ENCODE data around the gene HBB. TPM values are rescaled to one million over a fixed set of nuclear protein-coding genes. Genes with fewer than 3 reads are reported as not detected.
A peak's percentile ranks its signal among the peaks of the same experiment; 100 is the strongest.

Gene HBB
- total and polyA plus RNA-seq, 10 donors, result 107 to 40,257 (median 2,189) TPM

DNA sequence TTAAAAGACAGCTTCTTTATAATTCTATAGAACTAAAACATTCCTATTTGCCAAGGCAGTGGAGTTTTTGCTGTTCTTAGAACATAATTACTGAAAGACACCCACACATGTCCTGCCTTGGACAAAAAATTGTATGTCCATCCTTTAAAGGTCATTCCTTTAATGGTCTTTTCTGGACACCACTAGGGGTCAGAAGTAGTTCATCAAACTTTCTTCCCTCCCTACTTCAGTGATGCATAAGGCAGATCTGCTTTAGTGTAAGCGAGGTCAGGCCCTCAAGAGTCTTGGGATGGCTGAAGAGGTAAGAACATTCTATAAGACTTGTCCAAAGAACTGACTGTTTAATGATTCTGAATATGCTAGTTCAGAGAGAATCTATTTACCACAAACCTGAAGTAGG is 22.1 kb downstream of the HBB start:
- intact Hi-C loops (cut with DNase I; ENCODE audit: low total_unique reads), result no loop called here

DNA sequence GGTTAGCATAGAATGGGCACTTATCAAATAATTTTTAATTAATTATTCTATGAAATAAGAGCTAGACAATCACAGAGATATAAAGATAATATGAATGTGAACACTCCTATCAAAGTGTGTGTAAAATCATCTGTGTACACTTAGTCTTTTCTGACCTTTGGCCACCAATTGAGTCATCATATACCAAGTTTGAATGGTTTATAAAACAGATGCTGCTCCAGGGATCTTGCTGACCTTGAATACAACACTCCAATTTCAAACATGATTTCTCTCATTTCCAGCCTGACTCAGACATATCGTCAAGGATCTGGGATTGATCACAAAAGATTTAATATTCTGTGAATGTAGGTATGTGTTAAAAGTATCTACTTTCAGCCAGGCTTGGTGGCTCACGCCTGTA is 23.5 kb downstream of the HBB start:
- Histone ChIP-seq H3K4me1 (no peaks in the 10 kb centered on the region), H3K9me3 (no peaks in the 10 kb centered on the region), H3K27ac (no peak overlapping the region), H3K27me3 (replicated peaks in 1 of 7) (no peaks in the 10 kb centered on the region), H3K4me3 (no peak overlapping the region), H3K36me3 (no peaks in the 10 kb centered on the region)
- TF ChIP-seq POLR2AphosphoS5 (IDR thresholded peaks at IDR 0.05), result no peak
- no peak for TF ChIP-seq POLR2A (IDR thresholded peaks at IDR 0.05)
- TF ChIP-seq, protein P1, sequence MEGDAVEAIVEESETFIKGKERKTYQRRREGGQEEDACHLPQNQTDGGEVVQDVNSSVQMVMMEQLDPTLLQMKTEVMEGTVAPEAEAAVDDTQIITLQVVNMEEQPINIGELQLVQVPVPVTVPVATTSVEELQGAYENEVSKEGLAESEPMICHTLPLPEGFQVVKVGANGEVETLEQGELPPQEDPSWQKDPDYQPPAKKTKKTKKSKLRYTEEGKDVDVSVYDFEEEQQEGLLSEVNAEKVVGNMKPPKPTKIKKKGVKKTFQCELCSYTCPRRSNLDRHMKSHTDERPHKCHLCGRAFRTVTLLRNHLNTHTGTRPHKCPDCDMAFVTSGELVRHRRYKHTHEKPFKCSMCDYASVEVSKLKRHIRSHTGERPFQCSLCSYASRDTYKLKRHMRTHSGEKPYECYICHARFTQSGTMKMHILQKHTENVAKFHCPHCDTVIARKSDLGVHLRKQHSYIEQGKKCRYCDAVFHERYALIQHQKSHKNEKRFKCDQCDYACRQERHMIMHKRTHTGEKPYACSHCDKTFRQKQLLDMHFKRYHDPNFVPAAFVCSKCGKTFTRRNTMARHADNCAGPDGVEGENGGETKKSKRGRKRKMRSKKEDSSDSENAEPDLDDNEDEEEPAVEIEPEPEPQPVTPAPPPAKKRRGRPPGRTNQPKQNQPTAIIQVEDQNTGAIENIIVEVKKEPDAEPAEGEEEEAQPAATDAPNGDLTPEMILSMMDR (IDR thresholded peaks at IDR 0.05 in 8 of 11, conservative IDR thresholded peaks at IDR 0.05 in 3 of 11), result no peak
- no peak for DNase-seq
- WGBS, 5 donors, result 79 to 88% (median 86%) methylated on average over 2 of the region's 2 CpGs
- intact Hi-C loops (cut with DNase I; ENCODE audit: low total_unique reads), result no loop called here

More for the DNA sequence above, 22.1 kb downstream of the HBB start:
- no peak for TF ChIP-seq POLR2AphosphoS5 (IDR thresholded peaks at IDR 0.05)
- TF ChIP-seq, protein P1 (IDR thresholded peaks at IDR 0.05 in 8 of 11, conservative IDR thresholded peaks at IDR 0.05 in 3 of 11), result peak in 3 of 11 experiments; percentile 9 to 30 (median 15)
- WGBS, 5 donors, result 34 to 54% (median 45%) methylated on average over 1 of the region's 1 CpG
- no peak overlapping the region for H3K27ac ChIP-seq
- H3K9me3 ChIP-seq, result no peaks in the 10 kb centered on the region
- no peaks in the 10 kb centered on the region for H3K27me3 ChIP-seq (replicated peaks in 1 of 7)
- DNase-seq, result no peak
- no peaks in the 10 kb centered on the region for H3K4me1 ChIP-seq
- H3K36me3 ChIP-seq, result no peaks in the 10 kb centered on the region
- no peak overlapping the region for H3K4me3 ChIP-seq

DNA sequence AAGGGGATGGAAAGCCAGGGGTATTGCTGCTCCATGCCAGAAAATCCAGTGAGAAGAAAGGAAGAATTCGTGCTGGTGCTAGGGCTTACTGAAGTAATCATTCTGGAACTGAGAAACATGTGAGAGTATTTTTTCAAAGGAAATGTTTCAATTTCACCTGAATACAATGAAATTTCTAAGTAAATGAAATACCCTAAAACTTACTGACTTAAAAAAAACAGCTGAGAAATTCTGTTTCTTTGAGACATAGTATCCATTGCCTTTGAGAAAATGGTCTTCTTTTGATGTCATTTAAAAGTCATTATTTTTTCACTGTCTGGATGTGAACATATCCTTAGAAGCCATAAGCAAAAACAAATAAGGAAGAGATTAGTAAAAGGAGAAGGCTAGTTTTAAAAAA is 26.3 kb downstream of the HBB start, which contains the start of gene OR51V1:
TSS of gene OR51V1 (minus strand) at position 101 of the 400 bp plus-strand sequence. CDS start at position 101, 0 bp downstream.
- TF ChIP-seq, protein P1 (IDR thresholded peaks at IDR 0.05 in 8 of 11, conservative IDR thresholded peaks at IDR 0.05 in 3 of 11), result no peak
- TF ChIP-seq POLR2A (IDR thresholded peaks at IDR 0.05) (no peak), POLR2AphosphoS5 (IDR thresholded peaks at IDR 0.05) (no peak)
- Histone ChIP-seq H3K9me3 (no peaks in the 10 kb centered on the region), H3K27ac (no peak within 1 kb of the TSS), H3K27me3 (replicated peaks in 1 of 7) (no peaks in the 10 kb centered on the region), H3K4me3 (no peak within 1 kb of the TSS), H3K4me1 (no peaks in the 10 kb centered on the region), H3K36me3 (no peaks in the 10 kb centered on the region)
- no peak for DNase-seq
- intact Hi-C loops (cut with DNase I; ENCODE audit: low total_unique reads), result no loop called here
- 53 to 76% (median 61%) methylated on average over 1 of the region's 1 CpG for WGBS, 5 donors

DNA sequence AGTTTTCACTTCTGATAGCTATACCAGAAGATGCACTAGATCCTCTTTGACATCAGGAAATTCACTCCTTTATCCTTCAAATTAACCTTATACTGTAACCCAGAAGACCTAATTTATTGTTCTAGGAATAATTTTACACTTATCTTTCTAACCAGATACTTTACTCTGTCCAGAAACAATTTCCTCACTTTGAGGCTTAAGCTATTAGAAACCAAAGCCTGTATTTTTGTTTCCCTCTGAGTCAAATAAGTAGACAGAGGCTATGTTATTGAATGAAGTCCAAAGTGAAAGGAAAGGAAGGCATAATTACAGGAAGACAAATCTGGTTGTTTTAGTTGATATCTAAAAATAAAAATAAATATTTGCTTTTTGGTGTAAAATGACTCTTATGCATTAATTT is 28.6 kb downstream of the HBB start:
- no peaks in the 10 kb centered on the region for H3K27me3 ChIP-seq (replicated peaks in 1 of 7)
- H3K27ac ChIP-seq, result no peak overlapping the region
- no peak for DNase-seq

More for the DNA sequence above, 28.6 kb downstream of the HBB start:
- TF ChIP-seq, protein P1 (IDR thresholded peaks at IDR 0.05 in 8 of 11, conservative IDR thresholded peaks at IDR 0.05 in 3 of 11), result no peak
- TF ChIP-seq POLR2A (IDR thresholded peaks at IDR 0.05) (no peak), POLR2AphosphoS5 (IDR thresholded peaks at IDR 0.05) (no peak)
- H3K4me3 ChIP-seq, result no peak overlapping the region
- no peaks in the 10 kb centered on the region for H3K4me1 ChIP-seq
- intact Hi-C loops (cut with DNase I; ENCODE audit: low total_unique reads), result no loop called here
- H3K9me3 ChIP-seq, result peaks cover 0 to 5% (median 2%) of the 10 kb centered on the region in 8 donors
- H3K36me3 ChIP-seq, result no peaks in the 10 kb centered on the region

Measured in spleen (tissue), 11 donors.